HPDE6-E6E7 (cell line): ENCODE data around the gene FNDC10.
"Not testable (repeated sequence)": the region's sequence is repeated elsewhere in the genome, so short reads cannot be mapped to it uniquely, and the experiment has no call there.

Experiments used
- DNase-seq: peaks from one replicate; pipeline ENCODE4 v3.0.0; 2011; ENCODE audit warnings: missing footprints; ENCODE audit errors: extremely low spot score

The FNDC10 gene

GRCh38 chr1:1567152-1567875 lies 32.6 kb downstream of the FNDC10 start:
- no peak for DNase-seq

DNA sequence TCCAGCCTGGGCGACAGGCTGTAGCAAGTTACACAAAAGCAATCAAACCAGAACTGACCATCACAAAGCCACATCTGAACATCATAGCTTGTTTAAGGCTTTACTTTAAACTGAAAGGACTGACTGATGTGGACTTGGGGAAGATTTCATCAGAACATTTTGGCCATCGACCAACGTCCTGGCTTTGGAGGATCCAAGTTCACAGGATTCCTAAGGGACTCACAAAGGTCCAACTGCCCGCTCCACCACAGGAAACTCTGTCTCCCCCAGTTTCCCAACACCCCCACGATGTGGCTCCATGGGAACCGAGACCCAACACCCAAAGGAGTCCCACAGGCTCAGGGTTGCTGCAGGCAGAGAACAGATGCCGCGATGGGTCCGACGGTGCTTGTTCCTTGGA lies 34.6 kb downstream of the FNDC10 start:
- DNase-seq: no peak

- DNase-seq: no peak
Observed at GRCh38 chr1:1564268-1564667, 35.7 kb downstream of the FNDC10 start.

- no peak for DNase-seq
Observed at GRCh38 chr1:1563688-1564087, 36.2 kb downstream of the FNDC10 start.

DNA sequence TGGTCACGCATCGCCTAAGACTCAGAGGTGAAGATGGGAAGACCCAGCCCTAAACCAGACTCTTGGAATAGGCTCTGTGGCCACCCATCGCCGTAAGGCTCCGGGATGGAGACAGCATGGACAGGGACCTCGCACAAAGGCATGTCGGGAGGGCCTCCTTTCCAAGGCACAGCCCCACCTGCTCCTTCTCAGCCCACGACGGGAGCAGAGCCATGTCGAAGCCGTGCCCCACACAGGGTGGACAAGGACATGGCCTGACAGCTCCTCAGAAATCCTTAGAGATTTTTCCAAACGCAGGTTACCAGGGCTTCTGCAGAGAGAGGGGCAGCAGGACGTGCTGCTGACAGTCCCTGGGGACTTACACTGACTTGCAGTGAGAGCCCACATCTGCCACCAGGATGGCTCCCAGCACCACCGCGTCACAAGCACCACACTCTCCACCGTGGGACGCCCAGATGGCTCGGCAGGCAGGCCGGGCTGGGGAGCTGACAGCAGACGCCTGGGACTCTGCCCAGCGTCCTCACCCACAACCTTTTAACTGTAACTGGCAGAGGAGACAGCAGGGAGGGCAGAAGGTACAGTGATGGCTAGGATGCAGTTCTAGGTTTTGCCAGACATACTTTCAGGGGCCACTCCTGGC lies 37.3 kb downstream of the FNDC10 start:
- no peak for DNase-seq

DNA sequence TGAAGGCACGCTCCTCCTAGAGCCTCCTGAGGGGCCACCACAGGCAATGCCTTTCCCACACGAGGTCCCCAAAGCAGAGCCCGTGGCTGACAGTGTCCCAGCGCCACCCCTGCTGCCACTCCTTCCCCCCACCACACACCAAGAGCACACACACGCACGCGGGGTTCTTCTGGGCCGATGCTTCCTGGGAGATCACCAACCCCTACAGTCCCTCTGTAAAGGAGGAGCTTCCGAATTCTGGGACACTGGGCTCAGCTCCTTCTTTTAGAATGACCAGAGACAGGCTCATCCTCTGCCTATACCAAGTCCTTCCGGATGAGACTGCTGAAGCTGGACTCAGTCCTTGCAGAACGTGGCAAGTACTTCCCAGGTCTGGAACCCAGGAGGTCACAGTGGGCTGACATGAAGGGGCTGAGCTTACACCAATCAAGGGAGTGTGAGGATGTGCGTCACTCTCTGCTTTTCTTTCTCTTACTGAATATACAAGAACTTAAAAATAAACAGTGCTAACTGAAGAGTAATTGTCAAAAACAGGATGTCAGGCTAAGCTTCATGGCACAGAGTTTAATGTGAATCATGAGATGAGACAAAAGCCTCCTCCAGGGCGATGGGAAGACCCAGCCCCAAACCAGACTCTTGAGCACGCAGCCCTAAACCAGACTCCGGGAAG lies 38.0 kb downstream of the FNDC10 start:
- DNase-seq: no peak

- DNase-seq: no peak
Observed at GRCh38 chr1:1560178-1560577, 39.8 kb downstream of the FNDC10 start.

DNA sequence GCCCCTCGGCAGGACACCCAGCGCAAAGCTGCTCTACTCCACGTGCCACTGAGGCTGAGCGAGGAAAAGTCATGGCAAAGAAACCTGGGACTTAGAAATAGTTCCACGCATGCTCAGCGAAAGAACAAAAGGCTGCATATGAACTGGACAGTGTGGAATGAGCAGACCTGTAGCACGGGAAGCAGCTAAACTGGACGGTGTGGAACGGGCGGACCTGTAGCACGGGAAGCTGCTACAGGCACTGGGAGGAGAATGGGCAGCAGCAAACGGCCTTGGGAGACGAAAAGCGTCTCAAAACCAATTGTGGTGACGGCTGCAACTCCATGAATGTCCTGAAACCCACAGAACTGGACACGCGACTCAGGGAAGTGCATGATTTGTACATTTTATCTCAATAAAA lies 40.9 kb downstream of the FNDC10 start:
- no peak for DNase-seq

- no peak for DNase-seq
Observed at GRCh38 chr1:1558591-1558990, 41.3 kb downstream of the FNDC10 start.

GRCh38 chr1:1557688-1558087 lies 42.2 kb downstream of the FNDC10 start:
- not testable (repeated sequence) for DNase-seq

DNA sequence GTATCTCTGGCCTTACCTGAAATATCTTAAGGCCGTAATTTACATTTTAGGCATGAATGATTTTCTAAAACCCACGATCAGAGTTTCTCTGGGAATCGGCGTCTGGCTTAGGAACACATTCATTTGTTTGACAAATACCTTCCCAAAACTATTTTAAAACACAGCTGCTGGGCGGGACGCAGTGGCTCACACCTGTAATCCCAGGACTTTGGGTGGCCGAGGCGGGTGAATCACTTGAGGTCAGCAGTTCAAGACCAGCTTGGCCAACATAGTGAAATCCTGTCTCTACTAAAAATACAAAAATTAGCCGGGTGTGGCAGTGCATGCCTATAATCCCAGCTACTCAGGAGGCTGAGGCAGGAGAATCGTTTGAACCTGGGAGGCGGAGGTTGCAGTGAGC lies 43.0 kb downstream of the FNDC10 start:
- not testable (repeated sequence) for DNase-seq

DNA sequence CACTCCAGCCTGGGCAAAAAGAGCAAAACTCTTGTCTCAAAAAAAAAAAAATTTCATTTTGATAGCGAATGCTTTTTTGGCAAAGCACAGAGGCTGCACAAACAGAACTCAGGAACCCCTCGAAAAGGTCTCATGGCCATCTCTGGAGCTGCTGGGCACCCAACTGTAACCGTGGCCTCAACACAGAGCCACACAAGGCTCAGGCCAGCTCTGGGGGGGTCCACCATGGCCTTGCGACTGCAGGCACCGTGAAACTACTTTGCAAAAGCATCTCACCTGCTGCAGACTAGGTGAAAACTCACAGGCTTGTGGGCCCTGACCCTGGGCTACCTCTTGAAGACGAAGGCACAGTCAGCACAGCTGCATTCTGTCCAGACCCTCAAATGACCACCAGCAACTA lies 43.4 kb downstream of the FNDC10 start:
- no peak for DNase-seq

DNA sequence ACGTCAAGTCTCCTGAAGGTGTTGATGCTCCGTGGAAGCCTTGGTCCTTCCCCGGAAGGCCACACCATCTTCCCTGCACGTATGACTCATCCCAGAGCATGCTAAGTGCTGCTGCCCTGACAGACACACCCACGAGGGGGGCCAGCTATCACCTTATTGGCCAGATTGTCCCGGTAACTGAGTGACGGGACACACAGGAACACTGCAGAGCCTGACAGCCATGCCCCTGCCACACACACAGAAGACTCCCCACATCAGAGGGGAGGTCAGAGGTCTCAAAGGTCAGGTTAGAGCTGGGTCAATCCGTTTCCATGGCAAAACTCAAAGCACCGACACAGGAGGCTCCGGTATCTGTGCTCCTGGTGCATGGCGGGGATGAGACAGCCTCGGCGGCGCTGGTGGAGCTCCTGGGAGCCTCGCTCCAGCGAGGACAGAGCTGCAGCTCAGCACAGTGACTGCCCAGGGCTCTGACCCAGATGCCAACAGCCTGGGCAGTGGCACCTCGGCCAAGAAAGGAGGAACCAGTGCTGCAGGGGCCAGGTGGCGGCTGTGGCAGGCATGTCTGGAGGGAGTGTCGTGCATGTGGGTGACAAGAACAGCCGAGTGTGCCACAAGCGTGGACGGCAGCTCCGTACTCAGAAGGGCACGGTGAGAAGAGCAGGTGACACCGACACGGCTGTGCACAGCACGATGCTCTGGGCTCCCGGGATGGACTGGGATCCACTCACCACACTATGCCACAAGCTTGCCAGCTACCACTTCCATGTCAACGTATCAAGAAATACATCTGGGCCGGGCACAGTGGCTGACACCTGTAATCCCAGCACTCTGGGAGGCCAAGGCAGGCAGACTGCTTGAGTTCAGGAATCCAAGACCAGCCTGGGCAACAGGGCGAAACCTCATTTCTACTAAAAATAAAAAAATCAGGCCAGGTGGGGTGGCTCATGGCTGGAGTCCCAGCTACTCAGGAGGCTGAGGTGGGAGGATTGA lies 44.7 kb downstream of the FNDC10 start:
- DNase-seq: peak; percentile 71

- DNase-seq: no peak
Observed at GRCh38 chr1:1554550-1554925, 45.4 kb downstream of the FNDC10 start.

DNA sequence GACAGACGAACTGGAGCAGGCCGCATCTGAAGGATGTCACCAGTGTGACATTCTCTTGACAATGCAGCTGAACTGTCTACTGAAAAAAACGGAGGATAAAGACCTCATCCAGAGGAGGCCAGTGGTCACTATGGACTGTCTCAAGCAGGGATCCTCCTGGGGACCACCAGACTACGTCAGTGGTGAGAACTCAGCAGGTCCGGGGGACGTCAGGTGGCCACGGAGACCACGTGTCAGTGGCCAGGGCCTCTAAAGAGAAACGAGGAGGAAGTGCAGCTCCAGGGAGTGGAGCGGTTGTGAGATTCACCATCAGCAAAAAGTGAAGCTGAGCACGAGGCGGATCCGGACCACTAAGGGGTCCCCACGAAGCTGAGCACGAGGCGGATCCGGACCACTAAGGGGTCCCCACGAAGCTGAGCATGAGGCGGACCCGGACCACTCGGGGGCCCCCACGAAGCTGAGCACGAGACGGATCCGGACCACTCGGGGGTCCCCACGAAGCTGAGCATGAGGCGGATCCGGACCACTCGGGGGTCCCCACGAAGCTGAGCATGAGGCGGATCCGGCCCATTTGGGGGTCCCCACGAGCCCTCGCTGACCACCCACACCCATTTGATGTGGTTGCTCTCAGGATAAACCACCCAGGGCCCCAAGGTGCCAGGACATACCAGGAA lies 46.0 kb downstream of the FNDC10 start:
- no peak for DNase-seq

- no peak for DNase-seq
Observed at GRCh38 chr1:1552263-1552639, 47.7 kb downstream of the FNDC10 start.

GRCh38 chr1:1551524-1552262 lies 48.2 kb downstream of the FNDC10 start:
- DNase-seq: no peak

- no peak for DNase-seq
Observed at GRCh38 chr1:1550591-1551432, 49.1 kb downstream of the FNDC10 start.

GRCh38 chr1:1550087-1550486 lies 49.8 kb downstream of the FNDC10 start:
- no peak for DNase-seq

- DNase-seq: no peak
Observed at GRCh38 chr1:1548591-1548990, 51.3 kb downstream of the FNDC10 start.
